Neural cell (in vitro differentiated cells): Measurements from ENCODE around the gene CEACAM4. TPM values are rescaled to one million over a fixed set of nuclear protein-coding genes. Genes with fewer than 3 reads are reported as not detected.

Experiments used
- H2AFZ ChIP-seq: fragments of 200-600, 300-800 bp; sonication (generic), shearing (Covaris generic); 2 replicates; pipeline ENCODE4 v1.6.0; 2014; ENCODE audit warnings: low read depth, mild to moderate bottlenecking, antibody characterized with exemption, low read length, moderate library complexity
- H3F3A ChIP-seq: fragments of 200-600 bp; shearing (Covaris generic); 2 replicates; pipeline ENCODE4 v1.6.1; 2016; ENCODE audit warnings: mild to moderate bottlenecking, moderate library complexity, mixed read lengths, antibody characterized with exemption, low read length; ENCODE audit not compliant: insufficient read depth, poor library complexity, severe bottlenecking
- H3K27ac ChIP-seq: fragments of 200-600, 300-800 bp; sonication (generic), shearing (Covaris generic); 2 replicates; pipeline ENCODE4 v1.5.1; 2014; ENCODE audit warnings: mild to moderate bottlenecking, low read length, moderate library complexity
- H3K27me3 ChIP-seq: fragments of 300-800, 200-600 bp; sonication (generic), shearing (Covaris generic); 2 replicates; pipeline ENCODE4 v1.6.0; 2014; ENCODE audit warnings: mild to moderate bottlenecking, low read depth, low read length, moderate library complexity; ENCODE audit not compliant: insufficient read depth
- H3K36me3 ChIP-seq: fragments of 300-800, 200-600 bp; sonication (generic), shearing (Covaris generic); 2 replicates; pipeline ENCODE4 v1.5.1; 2014; ENCODE audit warnings: mild to moderate bottlenecking, antibody characterized with exemption, low read length, moderate library complexity; ENCODE audit not compliant: insufficient read depth
- H3K4me2 ChIP-seq: fragments of 300-800, 200-600 bp; sonication (generic), shearing (Covaris generic); 2 replicates; pipeline ENCODE4 v1.6.0; 2014; ENCODE audit warnings: mild to moderate bottlenecking, low read length
- H3K4me3 ChIP-seq: fragments of 300-800, 200-600 bp; sonication (generic), shearing (Covaris generic); 2 replicates; pipeline ENCODE4 v1.5.1; 2014; ENCODE audit warnings: mild to moderate bottlenecking, low read length, moderate library complexity
- H3K79me2 ChIP-seq: fragments of 200-600 bp; shearing (Covaris generic); replicated peaks from 2 replicates; pipeline ENCODE4 v1.6.0; 2014; ENCODE audit warnings: mild to moderate bottlenecking, low read length, moderate library complexity; ENCODE audit not compliant: insufficient read depth
- H3K9ac ChIP-seq: fragments of 300-800, 200-600 bp; sonication (generic), shearing (Covaris generic); 2 replicates; pipeline ENCODE4 v1.6.1; 2016; ENCODE audit warnings: mild to moderate bottlenecking, low read length, mixed read lengths
- H3K9me2 ChIP-seq: fragments of 200-600 bp; shearing (Covaris generic); 2 replicates; pipeline ENCODE4 v1.6.1; 2016; ENCODE audit warnings: mild to moderate bottlenecking, low read length, mixed read lengths; ENCODE audit not compliant: insufficient read depth
- H3K9me3 ChIP-seq: fragments of 200-600, 300-800 bp; sonication (generic), shearing (Covaris generic); 2 replicates; pipeline ENCODE4 v1.6.1; 2016; ENCODE audit warnings: mild to moderate bottlenecking, mixed run types, low read length, moderate library complexity, mixed read lengths
- H4K20me1 ChIP-seq: fragments of 200-600 bp; shearing (Covaris generic); 2 replicates; pipeline ENCODE4 v1.6.1; 2016; ENCODE audit warnings: mild to moderate bottlenecking, mixed run types; ENCODE audit not compliant: insufficient read depth
- EP300 ChIP-seq: fragments of 450-650 bp; conservative IDR thresholded peaks from 2 replicates; pipeline ENCODE4 v1.6.1; 2014; ENCODE audit warnings: antibody characterized with exemption, mild to moderate bottlenecking, moderate library complexity; ENCODE audit not compliant: poor library complexity, severe bottlenecking
- EZH2 ChIP-seq: fragments of 200-600, 300-800 bp; shearing (Covaris generic), sonication (generic); IDR thresholded peaks from 2 replicates; pipeline ENCODE4 v1.6.1; 2014; ENCODE audit warnings: antibody characterized with exemption, low read length, borderline replicate concordance, mild to moderate bottlenecking; ENCODE audit not compliant: insufficient read depth, poor library complexity, severe bottlenecking
- MXI1 ChIP-seq: fragments of 450-650 bp; conservative IDR thresholded peaks from 2 replicates; pipeline ENCODE4 v1.6.1; 2014; ENCODE audit warnings: antibody characterized with exemption, mild to moderate bottlenecking; ENCODE audit not compliant: poor library complexity, severe bottlenecking
- POLR2AphosphoS5 ChIP-seq: IDR thresholded peaks from 2 replicates; pipeline ENCODE4 v1.6.1; 2012
- RAD21 ChIP-seq: fragments of 450-650 bp; conservative IDR thresholded peaks from 2 replicates; pipeline ENCODE4 v1.6.1; 2014; ENCODE audit warnings: antibody characterized with exemption, mild to moderate bottlenecking, moderate library complexity
- SMC3 ChIP-seq: fragments of 450-650 bp; conservative IDR thresholded peaks from 2 replicates; pipeline ENCODE4 v1.6.1; 2014; ENCODE audit warnings: antibody characterized with exemption, mild to moderate bottlenecking, moderate library complexity; ENCODE audit not compliant: poor library complexity
- TAF1 ChIP-seq: IDR thresholded peaks from 2 replicates; pipeline ENCODE4 v1.6.1; 2012; ENCODE audit warnings: low read depth
- polyA plus RNA-seq: library from polyadenylated mRNA; depleted of rRNA; stranded (reverse); fragments of >200 nt; gene quantifications from 2 replicates; pipeline ENCODE4 v1.2.3, GENCODE V29; 2014
- TF ChIP-seq, protein P1 (sequence below): fragments of 450-650 bp; IDR thresholded peaks from 2 replicates; pipeline ENCODE4 v1.5.1; 2014; ENCODE audit warnings: antibody characterized with exemption, mild to moderate bottlenecking, moderate library complexity; ENCODE audit not compliant: poor library complexity, severe bottlenecking
- TF ChIP-seq, protein P2 (sequence below): IDR thresholded peaks from 2 replicates; pipeline ENCODE4 v1.6.1; 2012; ENCODE audit warnings: borderline replicate concordance

CEACAM4 gene
- polyA plus RNA-seq, 1 donor from 2014 or later = not detected

DNA sequence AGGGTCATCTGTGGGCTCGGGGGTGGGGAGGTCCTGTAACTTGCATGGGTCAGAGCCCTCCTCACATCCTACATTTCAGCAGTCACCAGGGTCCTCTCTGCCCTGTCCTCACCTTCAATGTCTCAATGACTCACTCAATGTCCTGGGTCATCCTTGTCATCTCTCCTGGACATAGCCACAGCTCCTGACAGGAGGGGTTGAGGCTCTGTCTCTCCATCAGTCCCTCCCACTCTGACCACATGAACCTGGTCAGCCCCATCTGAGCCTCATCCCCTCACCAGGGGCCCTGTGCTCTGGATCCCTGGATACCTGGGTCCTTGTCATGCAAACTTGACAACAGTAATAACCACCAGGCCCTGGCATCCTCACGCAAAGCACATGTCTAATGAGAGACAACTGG is 37.5 kb downstream of the CEACAM4 start:
- Histone ChIP-seq H3K4me3 (no peak overlapping the region), H4K20me1 (no peaks in the 10 kb centered on the region), H3K36me3 (no peaks in the 10 kb centered on the region), H3K9ac (no peak overlapping the region), H3K79me2 (no peaks in the 10 kb centered on the region), H3K4me2 (no peak overlapping the region), H3K27ac (no peak overlapping the region), H3F3A (no peaks in the 10 kb centered on the region), H3K9me3 (peaks cover 3% of the 10 kb centered on the region), H3K27me3 (no peaks in the 10 kb centered on the region), H3K9me2 (no peaks in the 10 kb centered on the region), H2AFZ (no peak overlapping the region)
- no peak for TF ChIP-seq TAF1
- TF ChIP-seq EZH2 = no peak
- TF ChIP-seq EP300 = no peak
- TF ChIP-seq, protein P1, sequence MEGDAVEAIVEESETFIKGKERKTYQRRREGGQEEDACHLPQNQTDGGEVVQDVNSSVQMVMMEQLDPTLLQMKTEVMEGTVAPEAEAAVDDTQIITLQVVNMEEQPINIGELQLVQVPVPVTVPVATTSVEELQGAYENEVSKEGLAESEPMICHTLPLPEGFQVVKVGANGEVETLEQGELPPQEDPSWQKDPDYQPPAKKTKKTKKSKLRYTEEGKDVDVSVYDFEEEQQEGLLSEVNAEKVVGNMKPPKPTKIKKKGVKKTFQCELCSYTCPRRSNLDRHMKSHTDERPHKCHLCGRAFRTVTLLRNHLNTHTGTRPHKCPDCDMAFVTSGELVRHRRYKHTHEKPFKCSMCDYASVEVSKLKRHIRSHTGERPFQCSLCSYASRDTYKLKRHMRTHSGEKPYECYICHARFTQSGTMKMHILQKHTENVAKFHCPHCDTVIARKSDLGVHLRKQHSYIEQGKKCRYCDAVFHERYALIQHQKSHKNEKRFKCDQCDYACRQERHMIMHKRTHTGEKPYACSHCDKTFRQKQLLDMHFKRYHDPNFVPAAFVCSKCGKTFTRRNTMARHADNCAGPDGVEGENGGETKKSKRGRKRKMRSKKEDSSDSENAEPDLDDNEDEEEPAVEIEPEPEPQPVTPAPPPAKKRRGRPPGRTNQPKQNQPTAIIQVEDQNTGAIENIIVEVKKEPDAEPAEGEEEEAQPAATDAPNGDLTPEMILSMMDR = no peak
- no peak for TF ChIP-seq SMC3
- TF ChIP-seq, protein P2, sequence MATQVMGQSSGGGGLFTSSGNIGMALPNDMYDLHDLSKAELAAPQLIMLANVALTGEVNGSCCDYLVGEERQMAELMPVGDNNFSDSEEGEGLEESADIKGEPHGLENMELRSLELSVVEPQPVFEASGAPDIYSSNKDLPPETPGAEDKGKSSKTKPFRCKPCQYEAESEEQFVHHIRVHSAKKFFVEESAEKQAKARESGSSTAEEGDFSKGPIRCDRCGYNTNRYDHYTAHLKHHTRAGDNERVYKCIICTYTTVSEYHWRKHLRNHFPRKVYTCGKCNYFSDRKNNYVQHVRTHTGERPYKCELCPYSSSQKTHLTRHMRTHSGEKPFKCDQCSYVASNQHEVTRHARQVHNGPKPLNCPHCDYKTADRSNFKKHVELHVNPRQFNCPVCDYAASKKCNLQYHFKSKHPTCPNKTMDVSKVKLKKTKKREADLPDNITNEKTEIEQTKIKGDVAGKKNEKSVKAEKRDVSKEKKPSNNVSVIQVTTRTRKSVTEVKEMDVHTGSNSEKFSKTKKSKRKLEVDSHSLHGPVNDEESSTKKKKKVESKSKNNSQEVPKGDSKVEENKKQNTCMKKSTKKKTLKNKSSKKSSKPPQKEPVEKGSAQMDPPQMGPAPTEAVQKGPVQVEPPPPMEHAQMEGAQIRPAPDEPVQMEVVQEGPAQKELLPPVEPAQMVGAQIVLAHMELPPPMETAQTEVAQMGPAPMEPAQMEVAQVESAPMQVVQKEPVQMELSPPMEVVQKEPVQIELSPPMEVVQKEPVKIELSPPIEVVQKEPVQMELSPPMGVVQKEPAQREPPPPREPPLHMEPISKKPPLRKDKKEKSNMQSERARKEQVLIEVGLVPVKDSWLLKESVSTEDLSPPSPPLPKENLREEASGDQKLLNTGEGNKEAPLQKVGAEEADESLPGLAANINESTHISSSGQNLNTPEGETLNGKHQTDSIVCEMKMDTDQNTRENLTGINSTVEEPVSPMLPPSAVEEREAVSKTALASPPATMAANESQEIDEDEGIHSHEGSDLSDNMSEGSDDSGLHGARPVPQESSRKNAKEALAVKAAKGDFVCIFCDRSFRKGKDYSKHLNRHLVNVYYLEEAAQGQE = no peak
- no peak for TF ChIP-seq MXI1
- TF ChIP-seq POLR2AphosphoS5 = no peak
- TF ChIP-seq RAD21 = no peak

DNA sequence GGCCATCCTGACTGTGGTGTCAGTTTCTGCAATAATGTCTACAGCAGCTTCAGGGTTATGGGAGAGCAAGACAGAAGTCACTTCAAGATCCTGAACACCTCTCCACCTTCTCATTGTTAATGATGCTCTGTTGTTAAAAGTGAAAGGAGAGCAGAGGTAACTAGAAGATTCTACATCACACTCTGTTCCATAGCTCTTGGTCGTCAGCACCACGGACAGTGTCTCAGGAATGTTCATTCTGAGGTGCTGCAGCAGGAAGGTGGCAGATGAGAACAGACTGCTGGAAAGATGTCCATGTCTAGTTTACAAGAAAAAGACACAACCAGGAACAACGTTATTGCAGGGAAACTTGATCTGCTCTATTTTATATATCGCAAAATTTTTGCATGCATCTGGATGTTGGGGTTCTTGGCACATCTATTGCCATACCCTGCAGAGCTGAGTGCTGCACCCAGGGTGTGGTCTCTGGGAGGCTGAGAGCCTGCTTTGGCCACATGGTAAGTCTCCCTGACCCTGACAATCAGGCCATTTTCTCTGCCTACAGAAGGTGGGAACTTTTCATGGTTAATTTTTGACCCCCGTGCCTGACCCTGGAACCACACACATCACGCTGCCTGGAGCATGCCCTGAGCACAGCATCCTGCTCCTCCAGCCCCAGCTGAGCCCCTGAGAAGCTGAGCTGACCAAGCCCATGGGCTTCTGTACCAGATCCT is 38.2 kb downstream of the CEACAM4 start:
- no peaks in the 10 kb centered on the region for H3K27me3 ChIP-seq
- no peaks in the 10 kb centered on the region for H3F3A ChIP-seq
- H3K4me3 ChIP-seq = no peak overlapping the region
- no peaks in the 10 kb centered on the region for H4K20me1 ChIP-seq
- no peak overlapping the region for H3K9ac ChIP-seq
- H3K79me2 ChIP-seq = no peaks in the 10 kb centered on the region
- TF ChIP-seq MXI1 (no peak), EP300 (no peak), SMC3 (no peak)
- H3K9me3 ChIP-seq = peaks cover 3% of the 10 kb centered on the region
- no peaks in the 10 kb centered on the region for H3K9me2 ChIP-seq
- no peak overlapping the region for H2AFZ ChIP-seq
- H3K36me3 ChIP-seq = no peaks in the 10 kb centered on the region
- no peak overlapping the region for H3K27ac ChIP-seq
- no peak overlapping the region for H3K4me2 ChIP-seq
